NB4 (cell line): ENCODE results near the gene PPEF2.

ENCODE experiments used
- CTCF ChIP-seq: IDR thresholded peaks from one replicate; pipeline ENCODE4 v1.5.1; 2012; ENCODE audit warnings: low read depth, low read length
- MAX ChIP-seq: IDR thresholded peaks from 2 replicates; pipeline ENCODE4 v1.6.1; 2011; ENCODE audit warnings: low read depth, low read length

GRCh38 chr4:75935628-75936027, 33.4 kb upstream of the PPEF2 start:
- TF ChIP-seq MAX, result no peak
- TF ChIP-seq CTCF, result no peak
